NCI-H748 (cell line): ENCODE measurements around the gene LCE1C.

ENCODE experiments used
- DNase-seq: peaks from one replicate; lab custom pipeline; 2025; ENCODE audit not compliant: unreplicated experiment; lab: John Stamatoyannopoulos, UW

The LCE1C gene

GRCh38 chr1:152760551-152761190, 45.8 kb downstream of the LCE1C start:
- DNase-seq: no peak

- no peak for DNase-seq
Measured at GRCh38 chr1:152759453-152760173, 46.8 kb downstream of the LCE1C start.

GRCh38 chr1:152758636-152759035, 47.8 kb downstream of the LCE1C start:
- DNase-seq: no peak

DNA sequence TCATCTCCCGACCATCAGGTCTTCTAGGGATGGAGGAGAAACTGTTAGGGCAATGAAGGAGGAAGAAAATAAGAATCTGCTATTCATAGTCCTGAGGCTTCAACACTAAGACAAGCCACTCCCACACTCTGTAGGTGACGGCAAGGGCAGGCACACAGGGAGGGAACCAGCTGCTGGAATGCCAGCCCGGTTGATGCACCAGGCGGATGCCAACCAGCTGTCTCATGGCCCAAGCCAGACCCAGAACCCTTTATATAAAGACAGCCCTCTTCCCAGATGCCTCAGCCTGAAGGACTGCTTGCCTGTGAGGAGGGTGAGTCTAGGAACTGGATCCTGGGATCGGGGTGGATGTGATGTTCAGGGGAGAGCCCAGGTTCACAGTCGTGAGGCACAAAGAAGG, 48.7 kb downstream of the LCE1C start, which contains the start of gene KPRP:
Gene KPRP (plus strand): TSS at position 279 of the 400 bp plus-strand sequence. CDS start 1,564 bp downstream, outside the sequence.
- no peak for DNase-seq

DNA sequence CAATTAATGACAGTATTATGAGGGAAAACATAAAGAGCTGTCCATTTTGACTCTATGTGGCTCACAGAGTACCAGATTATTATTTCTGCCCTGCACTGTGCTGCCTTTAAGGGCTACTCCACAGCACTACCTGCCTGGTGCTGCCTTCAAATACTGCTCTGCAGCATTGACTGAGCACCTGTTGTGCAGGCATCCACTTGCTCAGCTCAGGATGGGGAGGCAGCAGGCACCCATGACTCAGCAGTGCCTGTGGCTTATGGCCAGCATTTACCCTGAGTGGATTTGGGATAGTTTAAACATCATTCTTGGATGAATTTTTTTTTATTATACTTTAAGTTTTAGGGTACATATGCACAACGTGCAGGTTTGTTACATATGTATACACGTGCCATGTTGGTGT, 49.6 kb downstream of the LCE1C start:
- no peak for DNase-seq
